Activated gamma-delta T cell treated with anti-CD3 and anti-CD28 coated beads, Interleukin-2, amount 50 U/mL, for 16 hours (primary cell): Measurements from ENCODE around the gene BPIFB3.

Experiments used
- DNase-seq: peaks from one replicate; pipeline ENCODE4 v3.0.0-alpha.2; 2020; ENCODE audit warnings: low read depth

Gene BPIFB3

GRCh38 chr20:33053291-33054106, at the start of gene BPIFB3:
Gene BPIFB3, plus strand, starts transcription at chr20:33053903. Its CDS starts 1,533 bp downstream, at chr20:33055436.
- no peak for DNase-seq

GRCh38 chr20:33004141-33004751, 49.5 kb upstream of the BPIFB3 start, which contains the start of gene SUN5:
Gene SUN5, minus strand, starts transcription at chr20:33004433. Its CDS starts 93 bp downstream, at chr20:33004340.
- no peak for DNase-seq

GRCh38 chr20:33005132-33005566, 48.6 kb upstream of the BPIFB3 start:
- DNase-seq, result no peak

- DNase-seq, result no peak
Observed at GRCh38 chr20:33005908-33006775, 47.6 kb upstream of the BPIFB3 start.

- no peak for DNase-seq
Observed at GRCh38 chr20:33006776-33007375, 46.8 kb upstream of the BPIFB3 start.

GRCh38 chr20:33007376-33008335, 46.0 kb upstream of the BPIFB3 start, which contains the start of gene BPIFB2:
Gene BPIFB2, plus strand, starts transcription at chr20:33007704. Its CDS starts 871 bp downstream, at chr20:33008575.
- no peak for DNase-seq

- DNase-seq, result no peak
Observed at GRCh38 chr20:33008336-33009213, 45.1 kb upstream of the BPIFB3 start.

- no peak for DNase-seq
Observed at GRCh38 chr20:33009214-33010132, 44.2 kb upstream of the BPIFB3 start.

- no peak for DNase-seq
Observed at GRCh38 chr20:33010133-33010504, 43.6 kb upstream of the BPIFB3 start.

GRCh38 chr20:33010674-33011449, 42.8 kb upstream of the BPIFB3 start:
- DNase-seq, result no peak

- no peak for DNase-seq
Observed at GRCh38 chr20:33012327-33013189, 41.1 kb upstream of the BPIFB3 start.

- DNase-seq, result no peak
Observed at GRCh38 chr20:33013701-33014326, 39.9 kb upstream of the BPIFB3 start.

GRCh38 chr20:33014336-33015113, 39.2 kb upstream of the BPIFB3 start:
- DNase-seq, result no peak

- DNase-seq, result no peak
Observed at GRCh38 chr20:33015114-33015484, 38.6 kb upstream of the BPIFB3 start.
